ENCODE data around the gene BTBD7.
A peak's percentile ranks its signal among the peaks of the same experiment; 100 is the strongest.

BTBD7 gene

DNA sequence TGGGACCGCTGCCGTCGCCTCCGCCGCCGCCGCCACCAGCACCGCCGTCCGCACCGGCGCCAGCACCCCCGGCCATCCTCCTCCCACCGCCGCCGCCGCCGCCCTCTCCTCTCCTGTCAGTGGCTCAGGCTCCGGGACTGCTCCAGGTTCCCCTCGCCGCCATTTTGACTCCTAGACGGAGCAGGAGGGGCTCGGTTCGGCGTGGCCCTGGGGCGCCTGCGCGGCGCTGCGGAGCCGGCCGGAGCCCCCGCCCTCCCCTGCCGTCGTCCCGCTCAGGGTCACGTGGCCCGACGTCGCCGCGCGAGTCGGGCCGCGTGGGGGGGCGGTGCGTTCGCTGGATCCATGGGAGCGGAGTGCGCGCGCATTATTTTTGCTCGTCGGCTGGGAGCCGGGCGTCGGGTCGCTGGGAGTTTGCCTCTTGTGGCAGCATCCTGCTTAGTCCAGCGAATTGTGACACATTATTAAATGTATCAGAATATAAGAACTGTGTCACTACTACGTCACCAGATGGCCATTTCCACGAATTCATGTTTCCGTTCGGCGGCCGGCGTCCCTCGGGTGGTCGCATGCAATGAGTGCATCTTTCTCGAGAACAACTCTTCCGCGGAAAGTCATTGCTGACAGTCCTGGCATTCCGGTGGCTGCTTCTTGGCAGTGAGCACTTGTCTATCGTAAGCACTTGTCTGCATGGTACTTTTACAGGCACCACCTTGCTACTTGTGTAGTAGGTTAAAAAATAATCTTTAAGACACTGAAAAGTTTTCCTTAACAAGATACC lies at the start of gene BTBD7:
Gene BTBD7, minus strand, starts transcription at position 184 of the 778 bp plus-strand sequence. CDS start 36,985 bp downstream, outside the sequence.
- peak within 1 kb of the TSS; percentile 97 for H3K4me3 ChIP-seq (ENCODE audit: low read depth, low read length)
- TF ChIP-seq MYC (IDR thresholded peaks at IDR 0.05; ENCODE audit: low read depth, low read length) = peak; percentile 52
- peak; percentile 97 for TF ChIP-seq MAX (IDR thresholded peaks at IDR 0.05; ENCODE audit: low read depth, low read length)
- TF ChIP-seq, protein P1, sequence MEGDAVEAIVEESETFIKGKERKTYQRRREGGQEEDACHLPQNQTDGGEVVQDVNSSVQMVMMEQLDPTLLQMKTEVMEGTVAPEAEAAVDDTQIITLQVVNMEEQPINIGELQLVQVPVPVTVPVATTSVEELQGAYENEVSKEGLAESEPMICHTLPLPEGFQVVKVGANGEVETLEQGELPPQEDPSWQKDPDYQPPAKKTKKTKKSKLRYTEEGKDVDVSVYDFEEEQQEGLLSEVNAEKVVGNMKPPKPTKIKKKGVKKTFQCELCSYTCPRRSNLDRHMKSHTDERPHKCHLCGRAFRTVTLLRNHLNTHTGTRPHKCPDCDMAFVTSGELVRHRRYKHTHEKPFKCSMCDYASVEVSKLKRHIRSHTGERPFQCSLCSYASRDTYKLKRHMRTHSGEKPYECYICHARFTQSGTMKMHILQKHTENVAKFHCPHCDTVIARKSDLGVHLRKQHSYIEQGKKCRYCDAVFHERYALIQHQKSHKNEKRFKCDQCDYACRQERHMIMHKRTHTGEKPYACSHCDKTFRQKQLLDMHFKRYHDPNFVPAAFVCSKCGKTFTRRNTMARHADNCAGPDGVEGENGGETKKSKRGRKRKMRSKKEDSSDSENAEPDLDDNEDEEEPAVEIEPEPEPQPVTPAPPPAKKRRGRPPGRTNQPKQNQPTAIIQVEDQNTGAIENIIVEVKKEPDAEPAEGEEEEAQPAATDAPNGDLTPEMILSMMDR (IDR thresholded peaks at IDR 0.05; ENCODE audit: low read depth, low read length) = no peak
- TF ChIP-seq POLR2A (IDR thresholded peaks at IDR 0.05; ENCODE audit: extremely low read depth, insufficient read length) = peak; percentile 73
- DNase-seq (ENCODE audit: low read depth) = peak; percentile 95

GRCh38 chr14:93381644-93382043 lies 48.8 kb upstream of the BTBD7 start:
- no peak overlapping the region for H3K4me3 ChIP-seq (ENCODE audit: low read depth, low read length)
- DNase-seq (ENCODE audit: low read depth) = no peak
- TF ChIP-seq MAX (IDR thresholded peaks at IDR 0.05; ENCODE audit: low read depth, low read length) (no peak), MYC (IDR thresholded peaks at IDR 0.05; ENCODE audit: low read depth, low read length) (no peak), POLR2A (IDR thresholded peaks at IDR 0.05; ENCODE audit: extremely low read depth, insufficient read length) (no peak)
- TF ChIP-seq, protein P1 (IDR thresholded peaks at IDR 0.05; ENCODE audit: low read depth, low read length) = no peak

DNA sequence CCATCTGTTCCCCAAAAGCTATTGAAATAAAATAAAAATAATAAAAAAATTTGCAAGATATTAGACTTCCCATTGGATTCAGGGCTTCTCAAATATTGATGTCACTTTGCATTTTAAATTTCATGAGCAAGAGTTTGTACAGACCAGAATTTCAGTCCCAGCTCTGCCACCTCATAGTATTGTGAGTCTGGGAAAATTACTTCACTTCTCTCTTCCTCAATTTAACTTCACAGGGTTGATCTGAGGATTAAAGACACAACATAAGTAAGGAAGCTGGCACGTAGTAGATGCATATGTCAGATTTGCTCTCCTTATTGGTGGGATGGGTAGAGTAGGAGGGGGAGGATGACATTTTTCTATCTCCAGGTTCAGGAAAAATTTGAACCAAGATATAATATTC lies 47.0 kb upstream of the BTBD7 start:
- DNase-seq (ENCODE audit: low read depth) = peak; percentile 9
- no peak overlapping the region for H3K4me3 ChIP-seq (ENCODE audit: low read depth, low read length)
- TF ChIP-seq, protein P1 (IDR thresholded peaks at IDR 0.05; ENCODE audit: low read depth, low read length) = no peak
- TF ChIP-seq POLR2A (IDR thresholded peaks at IDR 0.05; ENCODE audit: extremely low read depth, insufficient read length) = no peak
- TF ChIP-seq MYC (IDR thresholded peaks at IDR 0.05; ENCODE audit: low read depth, low read length) = no peak
- TF ChIP-seq MAX (IDR thresholded peaks at IDR 0.05; ENCODE audit: low read depth, low read length) = no peak

DNA sequence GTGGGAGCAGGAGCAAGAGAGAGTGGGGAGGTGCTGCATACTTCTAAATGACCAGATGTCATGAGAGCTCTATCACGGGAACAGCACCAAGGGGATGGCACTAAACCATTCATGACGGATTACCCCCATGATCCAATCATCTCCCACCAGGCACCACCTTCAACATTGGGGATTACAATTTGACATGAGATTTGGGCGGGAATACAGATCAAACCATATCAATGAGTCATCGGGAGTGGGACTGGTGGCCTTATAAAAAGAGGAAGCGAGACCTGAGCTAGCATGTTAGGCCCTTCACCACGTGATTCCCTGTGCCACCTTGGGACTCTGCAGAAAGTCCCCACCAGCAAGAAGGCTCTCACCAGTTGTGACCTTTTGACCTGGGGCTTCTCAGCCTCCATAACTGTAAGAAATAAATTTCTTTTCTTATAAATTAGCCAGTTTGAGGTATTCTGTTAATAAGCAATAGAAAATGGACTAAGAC lies 42.9 kb upstream of the BTBD7 start:
- TF ChIP-seq, protein P1 (IDR thresholded peaks at IDR 0.05; ENCODE audit: low read depth, low read length) = no peak
- TF ChIP-seq MAX (IDR thresholded peaks at IDR 0.05; ENCODE audit: low read depth, low read length) = peak; percentile 75
- no peak for TF ChIP-seq POLR2A (IDR thresholded peaks at IDR 0.05; ENCODE audit: extremely low read depth, insufficient read length)
- DNase-seq (ENCODE audit: low read depth) = peak; percentile 88

DNA sequence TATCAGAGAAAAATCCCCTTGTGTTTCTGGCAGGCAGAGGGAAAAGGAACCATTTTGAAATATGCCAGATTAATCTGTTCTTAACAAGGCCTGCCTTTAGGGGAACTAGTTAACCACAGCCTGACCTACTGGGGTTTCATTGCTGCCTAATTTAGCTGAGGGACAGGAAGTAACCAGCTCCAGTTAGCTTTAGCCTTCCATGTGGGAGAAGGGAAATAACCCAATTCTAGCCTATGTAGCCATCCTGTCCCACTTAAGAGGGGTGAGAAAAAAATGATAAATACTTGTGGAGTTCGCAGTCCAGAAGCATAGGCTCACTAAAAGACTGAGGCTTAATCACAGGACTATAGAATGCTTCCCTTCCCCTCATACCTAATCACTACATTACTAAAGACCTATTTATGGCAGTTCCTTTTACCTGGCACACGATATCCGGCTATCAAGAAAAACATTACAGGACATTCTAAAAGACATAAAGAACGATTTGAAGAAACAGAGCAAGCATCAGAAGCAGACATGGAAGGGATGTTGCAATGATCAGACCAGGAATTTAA lies 37.0 kb upstream of the BTBD7 start:
- peak; percentile 90 for DNase-seq (ENCODE audit: low read depth)
- TF ChIP-seq MAX (IDR thresholded peaks at IDR 0.05; ENCODE audit: low read depth, low read length) = no peak
- TF ChIP-seq, protein P1 (IDR thresholded peaks at IDR 0.05; ENCODE audit: low read depth, low read length) = no peak
- TF ChIP-seq POLR2A (IDR thresholded peaks at IDR 0.05; ENCODE audit: extremely low read depth, insufficient read length) = no peak
- no peak for TF ChIP-seq MYC (IDR thresholded peaks at IDR 0.05; ENCODE audit: low read depth, low read length)
- peak overlapping the region; percentile 6 for H3K4me3 ChIP-seq (ENCODE audit: low read depth, low read length)

More for the DNA sequence above, 42.9 kb upstream of the BTBD7 start:
- no peak overlapping the region for H3K4me3 ChIP-seq (ENCODE audit: low read depth, low read length)
